Tibial artery (tissue), 4 donors: ENCODE data around the gene TMBIM1.

Experiments used
- DNase-seq, 2 donors: peaks; one replicate each; pipeline ENCODE4 v3.0.0-alpha.2; 2019
- H3K27ac ChIP-seq, 2 donors: fragments of 200-600 bp; sonication (generic) in 1 of 2; 1 replicate in 1 of 2; 2 replicates in 1 of 2; pipeline ENCODE4 v1.5.1; 2018 to 2019; ENCODE audit warnings: mild to moderate bottlenecking in 1 of 2
- H3K27me3 ChIP-seq, 2 donors: fragments of 200-600 bp; sonication (generic) in 1 of 2; one replicate each; pipeline versions ENCODE4 v1.5.1 to v1.6.0; 2016 to 2019
- H3K36me3 ChIP-seq, 3 donors: fragments of 200-600 bp; sonication (generic) in 2 of 3; one replicate each; pipeline ENCODE4 v1.5.1; 2016 to 2019; ENCODE audit warnings: mild to moderate bottlenecking in 2 of 3
- H3K4me1 ChIP-seq, 4 donors: fragments of 200-600 bp; sonication (generic) in 2 of 4; 1 replicate in 3 of 4; 2 replicates in 1 of 4; pipeline ENCODE4 v1.5.1; 2016 to 2019
- H3K4me3 ChIP-seq, 2 donors: fragments of 200-600 bp; sonication (generic) in 1 of 2; 1 replicate in 1 of 2; 2 replicates in 1 of 2; pipeline ENCODE4 v1.5.1; 2018 to 2019; ENCODE audit warnings: mild to moderate bottlenecking in 2 of 2
- H3K9me3 ChIP-seq, 3 donors: fragments of 200-600 bp; sonication (generic) in 1 of 3; one replicate each; pipeline ENCODE4 v1.5.1; 2016 to 2019
- CTCF ChIP-seq, 2 experiments: fragments of 200-600 bp in 1 of 2; fragments of 450-650 bp in 1 of 2; IDR thresholded peaks; one replicate each; pipeline ENCODE4 v1.5.1; 2017 to 2019; ENCODE audit warnings: antibody characterized with exemption in 2 of 2, mild to moderate bottlenecking in 1 of 2, moderate library complexity in 1 of 2
- intact Hi-C: fragments of 100-400 bp; cut with DNase I; formaldehyde crosslinking; loops from one replicate; pipeline ENCODE4 v1.15.0; 2023; ENCODE audit warnings: low total_unique reads

Gene TMBIM1

GRCh38 chr2:218298314-218298875, 6.1 kb upstream of the TMBIM1 start:
- intact Hi-C loops = loop anchor here (2.0 kb wide), 1 partner anchor 58 kb away; the partner anchor contains the start of gene CATIP
- H3K9me3 ChIP-seq = no peaks in the 10 kb centered on the region
- H3K36me3 ChIP-seq = no peaks in the 10 kb centered on the region
- peak overlapping the region; percentile 67 to 99 for H3K27ac ChIP-seq
- no peak for DNase-seq
- no peak overlapping the region for H3K4me3 ChIP-seq
- H3K27me3 ChIP-seq = no peaks in the 10 kb centered on the region
- no peak for TF ChIP-seq CTCF (IDR thresholded peaks at IDR 0.05)
- peaks cover 0 to 54% (median 29%) of the 10 kb centered on the region in 4 donors for H3K4me1 ChIP-seq

GRCh38 chr2:218296847-218297246, 4.5 kb upstream of the TMBIM1 start:
- DNase-seq = no peak
- H3K36me3 ChIP-seq = no peaks in the 10 kb centered on the region
- H3K27ac ChIP-seq = peak overlapping the region; percentile 67 to 99
- H3K4me3 ChIP-seq = no peak overlapping the region
- peaks cover 0 to 63% (median 36%) of the 10 kb centered on the region in 4 donors for H3K4me1 ChIP-seq
- intact Hi-C loops = no loop called here
- H3K27me3 ChIP-seq = no peaks in the 10 kb centered on the region
- no peaks in the 10 kb centered on the region for H3K9me3 ChIP-seq
- TF ChIP-seq CTCF (IDR thresholded peaks at IDR 0.05) = no peak

- Histone ChIP-seq H3K4me1 (peaks cover 0 to 66% (median 39%) of the 10 kb centered on the region in 4 donors), H3K9me3 (no peaks in the 10 kb centered on the region), H3K27me3 (no peaks in the 10 kb centered on the region), H3K27ac (peak overlapping the region; percentile 67 to 99), H3K4me3 (no peak overlapping the region), H3K36me3 (no peaks in the 10 kb centered on the region)
- intact Hi-C loops = no loop called here
- DNase-seq = no peak
- no peak for TF ChIP-seq CTCF (IDR thresholded peaks at IDR 0.05)
Measured at GRCh38 chr2:218296200-218296599, 3.9 kb upstream of the TMBIM1 start.

GRCh38 chr2:218295029-218295428, 2.7 kb upstream of the TMBIM1 start:
- no peaks in the 10 kb centered on the region for H3K27me3 ChIP-seq
- intact Hi-C loops = no loop called here
- no peak for TF ChIP-seq CTCF (IDR thresholded peaks at IDR 0.05)
- H3K4me1 ChIP-seq = peaks cover 0 to 74% (median 51%) of the 10 kb centered on the region in 4 donors
- DNase-seq = no peak
- H3K36me3 ChIP-seq = no peaks in the 10 kb centered on the region
- H3K27ac ChIP-seq = peak overlapping the region; percentile 67 to 99
- no peak overlapping the region for H3K4me3 ChIP-seq
- H3K9me3 ChIP-seq = no peaks in the 10 kb centered on the region

DNA sequence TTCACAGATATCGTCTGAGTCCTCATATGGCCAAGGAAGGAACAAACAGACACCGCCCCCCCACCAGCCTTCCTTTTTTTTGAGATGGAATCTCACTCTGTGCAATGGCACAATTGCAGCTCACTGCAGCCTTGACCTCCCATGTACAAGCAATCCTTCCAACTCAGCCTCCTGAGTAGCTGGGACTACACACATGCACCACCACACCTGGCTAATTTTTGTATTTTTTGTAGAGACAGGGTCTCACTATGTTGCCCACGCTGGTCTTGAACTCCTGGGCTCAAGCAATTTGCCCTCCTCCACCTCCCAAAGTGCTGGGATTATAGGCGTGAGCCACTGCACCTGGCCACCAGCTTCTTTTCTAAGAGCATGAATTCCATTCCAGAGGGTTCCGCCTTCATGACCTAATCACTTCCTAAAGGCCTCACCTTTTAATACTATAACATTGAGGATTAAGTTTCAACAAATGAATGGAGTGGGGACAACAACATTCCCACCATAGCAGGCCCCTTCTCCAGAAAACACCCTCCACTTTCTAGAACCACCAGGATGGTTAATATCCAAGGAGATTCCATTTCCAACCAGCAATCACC, 2.2 kb upstream of the TMBIM1 start:
- no peak for DNase-seq
- no peak for TF ChIP-seq CTCF (IDR thresholded peaks at IDR 0.05)
- no peaks in the 10 kb centered on the region for H3K27me3 ChIP-seq
- no peaks in the 10 kb centered on the region for H3K36me3 ChIP-seq
- no peaks in the 10 kb centered on the region for H3K9me3 ChIP-seq
- H3K4me1 ChIP-seq = peaks cover 0 to 79% (median 56%) of the 10 kb centered on the region in 4 donors
- peak overlapping the region; percentile 67 to 99 for H3K27ac ChIP-seq
- intact Hi-C loops = no loop called here
- no peak overlapping the region for H3K4me3 ChIP-seq
